ENCODE results near the gene PSMC1.

PSMC1 gene

GRCh38 chr14:90302529-90303303 is 46.4 kb downstream of the PSMC1 start:
- DNase-seq, result no peak

GRCh38 chr14:90303473-90303872 is 47.1 kb downstream of the PSMC1 start:
- no peak for DNase-seq

DNA sequence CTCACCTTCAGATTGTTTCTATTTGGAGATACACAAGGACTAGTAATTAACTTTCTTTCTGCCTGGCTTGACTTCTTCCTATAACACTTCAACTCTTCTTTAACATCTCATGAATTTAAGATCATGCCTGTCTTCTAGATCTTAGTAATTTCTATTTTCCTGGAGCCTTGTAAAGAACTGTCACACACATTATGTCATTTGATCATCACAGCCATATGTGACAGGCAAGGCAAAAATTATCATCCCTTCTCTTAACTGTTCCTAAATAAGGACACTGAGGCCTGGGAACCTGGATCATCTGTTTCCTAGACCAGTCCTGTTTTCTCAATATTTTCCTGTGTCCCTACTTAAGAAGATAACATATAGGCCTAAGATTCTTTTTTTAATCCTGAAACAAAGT is 48.1 kb downstream of the PSMC1 start:
- DNase-seq, result no peak

DNA sequence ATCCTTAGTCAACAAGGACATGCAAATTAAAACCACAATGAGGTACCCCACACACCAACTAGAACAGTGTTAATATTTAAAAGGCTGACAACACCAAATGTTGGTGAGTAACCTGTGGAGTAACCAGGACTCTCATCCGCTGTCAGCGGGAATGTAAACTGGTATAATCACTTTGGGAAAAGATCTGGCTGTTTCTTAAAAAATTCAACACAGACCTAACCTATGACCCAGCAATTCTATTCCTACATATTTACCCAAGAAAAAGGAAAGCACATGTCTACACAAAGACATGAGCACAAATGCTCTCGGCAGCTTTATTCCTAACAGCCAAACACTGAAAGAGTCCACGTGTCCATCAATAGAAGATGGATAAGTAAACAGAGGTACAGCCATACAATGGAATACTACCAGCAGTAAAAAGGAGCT is 48.8 kb downstream of the PSMC1 start:
- DNase-seq, result no peak

DNA sequence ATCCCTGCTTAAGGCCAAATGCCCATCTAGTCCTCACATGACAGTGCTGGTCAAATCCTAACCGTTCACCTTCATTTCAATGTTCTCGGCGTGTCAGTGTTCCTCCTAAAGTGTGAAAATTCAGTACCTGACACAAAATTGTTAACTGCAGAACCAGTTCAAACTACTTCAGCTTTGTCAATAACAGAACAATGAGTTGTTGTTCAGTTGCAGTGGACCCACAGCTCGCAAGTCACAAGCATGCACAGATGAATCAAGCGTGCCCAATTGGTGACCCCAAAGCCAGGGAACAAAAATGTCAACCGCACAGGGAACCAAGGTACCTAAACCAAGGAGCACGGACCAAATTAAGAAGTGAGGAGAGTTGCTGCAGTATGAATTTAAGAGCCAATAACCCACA is 52.2 kb downstream of the PSMC1 start:
- DNase-seq, result no peak

DNA sequence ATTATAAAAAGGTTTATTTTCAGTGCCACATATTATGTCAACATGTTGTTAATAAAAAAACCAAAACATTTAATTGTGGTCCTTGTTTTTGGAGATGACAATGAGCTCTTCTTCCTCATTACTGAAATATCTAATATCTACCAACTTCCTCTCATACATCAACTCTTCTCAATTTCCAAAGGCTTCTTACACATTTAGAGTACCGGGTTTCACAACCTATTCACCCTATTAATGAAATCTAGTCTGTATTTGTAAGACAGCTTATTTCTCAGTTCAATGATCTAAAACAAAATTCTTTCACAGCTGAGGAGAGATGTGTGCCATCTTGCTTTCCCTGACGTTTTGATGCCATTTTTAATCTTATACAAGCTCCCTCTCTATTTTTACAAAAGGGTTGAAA is 60.9 kb downstream of the PSMC1 start:
- no peak for DNase-seq

DNA sequence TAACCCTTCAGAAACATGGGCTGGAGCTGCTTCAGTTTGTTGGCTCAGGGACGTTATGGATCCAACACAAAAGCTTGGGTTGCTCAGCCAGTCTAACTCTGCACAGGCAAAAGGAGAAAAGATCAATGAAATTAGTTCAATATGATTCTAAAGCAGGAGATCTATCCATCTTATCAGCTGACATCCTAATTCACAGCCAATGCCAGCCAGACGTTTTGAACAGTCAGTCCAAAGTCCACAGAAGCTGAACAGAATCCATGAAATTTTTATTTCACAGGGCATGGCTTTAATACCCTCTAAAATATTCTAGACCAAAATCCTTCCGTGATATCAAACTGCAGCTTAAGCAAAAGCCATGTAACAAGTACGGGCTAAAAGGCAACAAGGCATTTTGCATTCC is 61.7 kb downstream of the PSMC1 start:
- DNase-seq, result no peak

- DNase-seq, result no peak
Observed at GRCh38 chr14:90319173-90319572, 62.8 kb downstream of the PSMC1 start.

- no peak for DNase-seq
Observed at GRCh38 chr14:90319634-90320541, 63.5 kb downstream of the PSMC1 start.

- no peak for DNase-seq
Observed at GRCh38 chr14:90321891-90322290, 65.5 kb downstream of the PSMC1 start.

Data from activated naive CD4-positive, alpha-beta T cell (primary cell).